H9 (cell line): Measurements from ENCODE around the gene CADPS. TPM values are rescaled to one million over a fixed set of nuclear protein-coding genes. Genes with fewer than 3 reads are reported as not detected.

ENCODE experiments used
- DNase-seq: peaks from one replicate; pipeline ENCODE4 v3.0.0-alpha.2; 2017
- H2AFZ ChIP-seq: one replicate; pipeline ENCODE4 v1.6.1; 2013; ENCODE audit warnings: mild to moderate bottlenecking, low read length, control low read depth, moderate library complexity
- H2AK5ac ChIP-seq: 2 replicates; pipeline ENCODE4 v1.6.1; 2013; ENCODE audit warnings: low read length, control low read depth, mixed read lengths; ENCODE audit not compliant: insufficient read length
- H2BK120ac ChIP-seq: one replicate; pipeline ENCODE4 v1.6.1; 2013; ENCODE audit warnings: low read depth, mild to moderate bottlenecking, low read length, control low read depth, inconsistent platforms; ENCODE audit not compliant: poor library complexity, severe bottlenecking
- H2BK12ac ChIP-seq: 2 replicates; pipeline ENCODE4 v1.6.1; 2013; ENCODE audit warnings: low read length, control low read depth, mixed read lengths, low read depth; ENCODE audit not compliant: insufficient read length
- H2BK15ac ChIP-seq: 2 replicates; pipeline ENCODE4 v1.6.1; 2013; ENCODE audit warnings: low read depth, low read length, control low read depth
- H2BK20ac ChIP-seq: one replicate; pipeline ENCODE4 v1.6.1; 2013; ENCODE audit warnings: low read depth, mild to moderate bottlenecking, low read length, control low read depth, inconsistent platforms; ENCODE audit not compliant: poor library complexity, severe bottlenecking
- H2BK5ac ChIP-seq: 2 replicates; pipeline ENCODE4 v1.6.1; 2013; ENCODE audit warnings: low read length, control low read depth, mixed read lengths; ENCODE audit not compliant: insufficient read length
- H3K14ac ChIP-seq: 2 replicates; pipeline ENCODE4 v1.6.1; 2013; ENCODE audit warnings: low read length, control low read depth; ENCODE audit not compliant: insufficient read depth
- H3K18ac ChIP-seq: 2 replicates; pipeline ENCODE4 v1.6.1; 2013; ENCODE audit warnings: low read depth, mild to moderate bottlenecking, mixed read lengths, low read length, control low read depth; ENCODE audit not compliant: insufficient read length
- H3K23ac ChIP-seq: 2 replicates; pipeline ENCODE4 v1.6.1; 2013; ENCODE audit warnings: low read length, control low read depth, mixed read lengths, low read depth; ENCODE audit not compliant: insufficient read length
- H3K23me2 ChIP-seq: 2 replicates; pipeline ENCODE4 v1.6.1; 2013; ENCODE audit warnings: low read depth, mild to moderate bottlenecking, mixed read lengths, low read length, control low read depth; ENCODE audit not compliant: insufficient read length, poor library complexity, severe bottlenecking
- H3K27ac ChIP-seq: 2 replicates; pipeline ENCODE4 v1.5.1; 2013; ENCODE audit warnings: low read length, control low read depth, mixed read lengths, low read depth; ENCODE audit not compliant: insufficient read length
- H3K27me3 ChIP-seq: 2 replicates; pipeline ENCODE4 v1.6.1; 2013; ENCODE audit warnings: low read length, control low read depth, inconsistent platforms; ENCODE audit not compliant: insufficient read depth
- H3K4ac ChIP-seq: 2 replicates; pipeline ENCODE4 v1.6.1; 2013; ENCODE audit warnings: low read depth, mild to moderate bottlenecking, control low read depth, inconsistent platforms, low read length, moderate library complexity
- H3K4me1 ChIP-seq: 2 replicates; pipeline ENCODE4 v1.6.1; 2013; ENCODE audit warnings: low read length, control low read depth, inconsistent platforms; ENCODE audit not compliant: insufficient read depth
- H3K4me2 ChIP-seq: 2 replicates; pipeline ENCODE4 v1.6.1; 2013; ENCODE audit warnings: low read length, control low read depth, mixed read lengths; ENCODE audit not compliant: insufficient read length, insufficient read depth
- H3K56ac ChIP-seq: 2 replicates; pipeline ENCODE4 v1.6.1; 2013; ENCODE audit warnings: low read depth, mild to moderate bottlenecking, mixed read lengths, low read length, control low read depth; ENCODE audit not compliant: insufficient read length
- H3K79me1 ChIP-seq: 2 replicates; pipeline ENCODE4 v1.6.1; 2013; ENCODE audit warnings: low read depth, mild to moderate bottlenecking, moderate library complexity, low read length, control low read depth, inconsistent platforms; ENCODE audit not compliant: insufficient read depth, poor library complexity, severe bottlenecking
- H3K79me2 ChIP-seq: 2 replicates; pipeline ENCODE4 v1.6.1; 2013; ENCODE audit warnings: low read length, control low read depth, inconsistent platforms; ENCODE audit not compliant: insufficient read depth
- H3K9ac ChIP-seq: 2 replicates; pipeline ENCODE4 v1.6.1; 2013; ENCODE audit warnings: low read length, control low read depth, mixed read lengths; ENCODE audit not compliant: insufficient read length; ENCODE audit errors: extremely low read depth
- H3K9me3 ChIP-seq: one replicate; pipeline ENCODE4 v1.6.1; 2013; ENCODE audit warnings: low read depth, low read length, inconsistent platforms; ENCODE audit not compliant: control insufficient read depth
- H3T11ph ChIP-seq: one replicate; pipeline ENCODE4 v1.6.1; 2013; ENCODE audit warnings: mild to moderate bottlenecking, low read length, control low read depth, inconsistent platforms
- H4K20me1 ChIP-seq: one replicate; pipeline ENCODE4 v1.6.1; 2013; ENCODE audit not compliant: control insufficient read depth, insufficient read length, insufficient read depth
- H4K5ac ChIP-seq: 2 replicates; pipeline ENCODE4 v1.6.1; 2013; ENCODE audit warnings: low read depth, mild to moderate bottlenecking, mixed read lengths, low read length, control low read depth; ENCODE audit not compliant: insufficient read length
- H4K8ac ChIP-seq: replicated peaks from 2 replicates; pipeline ENCODE4 v1.6.1; 2013; ENCODE audit warnings: low read length, control low read depth, mixed read lengths, low read depth; ENCODE audit not compliant: insufficient read length
- H4K91ac ChIP-seq: 2 replicates; pipeline ENCODE4 v1.6.1; 2013; ENCODE audit warnings: low read depth, mild to moderate bottlenecking, moderate library complexity, mixed read lengths, low read length, control low read depth; ENCODE audit not compliant: insufficient read length
- H3K27ac Mint-ChIP-seq, 3 experiments: 2 replicates in 2 of 3; 3 replicates in 1 of 3; pipeline ENCODE4 v1.8.0; 2020 to 2021; ENCODE audit warnings: mixed read lengths in 3 of 3, mild to moderate bottlenecking in 1 of 3, moderate library complexity in 1 of 3
- H3K27me3 Mint-ChIP-seq: 2 replicates; pipeline ENCODE4 v1.8.0; 2021; ENCODE audit warnings: low read depth, mild to moderate bottlenecking, moderate library complexity, mixed read lengths
- H3K36me3 Mint-ChIP-seq, 3 experiments: 2 replicates in 2 of 3; 3 replicates in 1 of 3; pipeline ENCODE4 v1.8.0; 2020 to 2021; ENCODE audit warnings: low read depth in 3 of 3, mixed read lengths in 3 of 3; ENCODE audit not compliant: insufficient read depth in 1 of 3
- H3K4me1 Mint-ChIP-seq, 2 experiments: 2 replicates each; pipeline ENCODE4 v1.8.0; 2020; ENCODE audit warnings: mixed read lengths in 2 of 2
- H3K4me3 Mint-ChIP-seq, 2 experiments: 2 replicates in 1 of 2; 3 replicates in 1 of 2; pipeline ENCODE4 v1.8.0; 2020 to 2021; ENCODE audit warnings: mild to moderate bottlenecking in 2 of 2, mixed read lengths in 2 of 2, moderate library complexity in 1 of 2
- H3K9me3 Mint-ChIP-seq, 2 experiments: 2 replicates in 1 of 2; 3 replicates in 1 of 2; pipeline ENCODE4 v1.8.0; 2020; ENCODE audit warnings: mild to moderate bottlenecking in 2 of 2, mixed read lengths in 2 of 2, moderate library complexity in 1 of 2
- WGBS: extraction: QIAGEN DNeasy Blood & Tissue Kit; methylation state at CpG from one replicate; pipeline ENCODE4 v1.1.7; 2013; ENCODE audit warnings: missing lambda C conversion rate, low lambda C conversion rate, mixed read lengths; ENCODE audit not compliant: insufficient read length; ENCODE audit errors: extremely low coverage; 5-methylcytosine and 5-hydroxymethylcytosine counted together
- total RNA-seq: library from RNA; stranded (reverse); gene quantifications from 2 replicates; pipeline ENCODE4 v1.2.1, GENCODE V29; 2021
- TF ChIP-seq, protein P1 (sequence below): fragments of 200-600 bp; sonication (generic); conservative IDR thresholded peaks from 3 replicates; pipeline ENCODE4 v1.8.0; 2021; ENCODE audit warnings: antibody characterized with exemption, mild to moderate bottlenecking

CADPS gene
- total RNA-seq, 1 experiment from 2014 or later: 6.6 TPM

- Histone ChIP-seq H3T11ph (no peak overlapping the region), H3K14ac (no peak overlapping the region), H3K79me2 (no peaks in the 10 kb centered on the region), H3K18ac (no peak overlapping the region), H2AK5ac (no peak overlapping the region), H2BK12ac (no peak overlapping the region), H3K27me3 (no peaks in the 10 kb centered on the region), H3K9ac (no peak overlapping the region), H4K8ac (no peak overlapping the region), H2BK5ac (no peak overlapping the region), H4K20me1 (no peaks in the 10 kb centered on the region), H3K4me1 (peaks cover 3% of the 10 kb centered on the region), H3K27ac (no peak overlapping the region), H3K23me2 (peaks cover 12% of the 10 kb centered on the region), H2BK20ac (no peak overlapping the region), H3K4me2 (peak overlapping the region; percentile 51), H3K79me1 (no peaks in the 10 kb centered on the region), H3K23ac (no peak overlapping the region), H2BK120ac (no peak overlapping the region), H2AFZ (no peak overlapping the region), H3K9me3 (no peaks in the 10 kb centered on the region), H4K91ac (no peak overlapping the region), H2BK15ac (no peak overlapping the region), H3K56ac (no peak overlapping the region), H3K4ac (no peak overlapping the region), H4K5ac (no peak overlapping the region)
- no CpG with 5 or more reads among the region's 4 CpGs for WGBS
- H3K4me3 Mint-ChIP-seq: peak overlapping the region; percentile 85 to 89
- TF ChIP-seq, protein P1, sequence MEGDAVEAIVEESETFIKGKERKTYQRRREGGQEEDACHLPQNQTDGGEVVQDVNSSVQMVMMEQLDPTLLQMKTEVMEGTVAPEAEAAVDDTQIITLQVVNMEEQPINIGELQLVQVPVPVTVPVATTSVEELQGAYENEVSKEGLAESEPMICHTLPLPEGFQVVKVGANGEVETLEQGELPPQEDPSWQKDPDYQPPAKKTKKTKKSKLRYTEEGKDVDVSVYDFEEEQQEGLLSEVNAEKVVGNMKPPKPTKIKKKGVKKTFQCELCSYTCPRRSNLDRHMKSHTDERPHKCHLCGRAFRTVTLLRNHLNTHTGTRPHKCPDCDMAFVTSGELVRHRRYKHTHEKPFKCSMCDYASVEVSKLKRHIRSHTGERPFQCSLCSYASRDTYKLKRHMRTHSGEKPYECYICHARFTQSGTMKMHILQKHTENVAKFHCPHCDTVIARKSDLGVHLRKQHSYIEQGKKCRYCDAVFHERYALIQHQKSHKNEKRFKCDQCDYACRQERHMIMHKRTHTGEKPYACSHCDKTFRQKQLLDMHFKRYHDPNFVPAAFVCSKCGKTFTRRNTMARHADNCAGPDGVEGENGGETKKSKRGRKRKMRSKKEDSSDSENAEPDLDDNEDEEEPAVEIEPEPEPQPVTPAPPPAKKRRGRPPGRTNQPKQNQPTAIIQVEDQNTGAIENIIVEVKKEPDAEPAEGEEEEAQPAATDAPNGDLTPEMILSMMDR: no peak; the same call in 2 of the 3 replicates
- H3K9me3 Mint-ChIP-seq: peaks cover 0 to 1% of the 10 kb centered on the region in 2 experiments; a peak in 1 of 5 replicates
- DNase-seq: no peak
- peaks cover 20 to 21% of the 10 kb centered on the region in 2 experiments for H3K4me1 Mint-ChIP-seq
- no peaks in the 10 kb centered on the region for H3K36me3 Mint-ChIP-seq
- H3K27me3 Mint-ChIP-seq: peaks cover 2% of the 10 kb centered on the region
- peak overlapping the region in 2 of 3 experiments; percentile 86 to 95; a peak in 3 of 7 replicates for H3K27ac Mint-ChIP-seq
These were observed 1.8 kb downstream of the CADPS start for GRCh38 chr3:62873451-62873760.
